GM12892 (cell line): ENCODE results near the gene DHCR24.

Source experiments
- POLR2A ChIP-seq: IDR thresholded peaks from 2 replicates; pipeline ENCODE4 v1.6.1; 2011; ENCODE audit warnings: low read depth, low read length, control low read depth
- POLR2AphosphoS5 ChIP-seq: IDR thresholded peaks from 2 replicates; pipeline ENCODE4 v1.6.1; 2011; ENCODE audit warnings: low read depth, low read length, control low read depth
- TAF1 ChIP-seq: IDR thresholded peaks from 2 replicates; pipeline ENCODE4 v1.6.1; 2011; ENCODE audit warnings: low read depth, mild to moderate bottlenecking, control low read depth, low read length, borderline replicate concordance

DNA sequence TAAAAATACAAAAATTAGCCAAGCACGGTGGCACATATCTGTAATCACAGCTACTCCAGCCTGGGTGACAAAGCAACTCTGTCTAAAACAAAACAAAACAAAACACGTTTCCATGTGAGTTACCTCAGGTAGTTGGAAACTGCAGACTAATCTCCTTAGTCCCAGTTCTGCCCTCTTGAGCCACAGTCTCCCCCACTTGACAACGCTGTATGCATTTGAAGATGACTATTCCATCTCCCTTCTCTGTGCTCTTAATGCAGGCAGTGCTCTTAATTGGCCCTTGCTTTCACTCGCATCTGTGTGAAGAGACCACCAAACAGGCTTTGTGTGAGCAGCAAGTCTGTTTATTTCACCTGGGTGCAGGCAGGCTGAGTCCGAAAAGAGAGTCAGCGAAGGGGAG lies 19.6 kb upstream of the DHCR24 start:
- TF ChIP-seq POLR2A (no peak), POLR2AphosphoS5 (no peak), TAF1 (no peak)
